D721Med (cell line): ENCODE results near the gene NCBP2.
A peak's percentile ranks its signal among the peaks of the same experiment; 100 is the strongest.

ENCODE experiments used
- DNase-seq: peaks from one replicate; pipeline ENCODE4 v3.0.0; 2011; ENCODE audit warnings: low spot score; ENCODE audit not compliant: insufficient read length
- FAIRE-seq: peaks from 2 replicates; lab custom pipeline; 2011; peaks lifted over from hg19 to GRCh38; lab: Jason Lieb, UNC
- CTCF ChIP-seq: IDR thresholded peaks from 2 replicates; pipeline ENCODE4 v1.5.1; 2012; ENCODE audit warnings: mild to moderate bottlenecking, control low read depth; ENCODE audit not compliant: insufficient read depth; ENCODE audit errors: missing control alignments

NCBP2 gene

GRCh38 chr3:196936288-196936687 lies 6.0 kb downstream of the NCBP2 start:
- no peak for DNase-seq
- no peak for FAIRE-seq
- no peak for TF ChIP-seq CTCF

GRCh38 chr3:196932600-196932999 lies 9.7 kb downstream of the NCBP2 start:
- FAIRE-seq = no peak
- no peak for DNase-seq
- TF ChIP-seq CTCF = no peak

GRCh38 chr3:196931828-196932587 lies 10.3 kb downstream of the NCBP2 start:
- no peak for FAIRE-seq
- no peak for TF ChIP-seq CTCF
- DNase-seq = no peak

- FAIRE-seq (no peak), DNase-seq (no peak)
- TF ChIP-seq CTCF = no peak
Measured at GRCh38 chr3:196931157-196931556, 11.2 kb downstream of the NCBP2 start.

GRCh38 chr3:196927571-196928453 lies 14.5 kb downstream of the NCBP2 start:
- no peak for TF ChIP-seq CTCF
- FAIRE-seq = no peak
- no peak for DNase-seq

GRCh38 chr3:196920733-196921132 lies 21.6 kb downstream of the NCBP2 start:
- no peak for TF ChIP-seq CTCF
- DNase-seq = no peak
- peak; percentile 38 for FAIRE-seq

- DNase-seq = no peak
- no peak for FAIRE-seq
- TF ChIP-seq CTCF = no peak
Measured at GRCh38 chr3:196918968-196919367, 23.4 kb downstream of the NCBP2 start.
